ENCODE results near the gene ZSCAN18.

ZSCAN18 gene

GRCh38 chr19:58123354-58123753 lies 25.3 kb upstream of the ZSCAN18 start:
- TF ChIP-seq CTCF (IDR thresholded peaks at IDR 0.05; ENCODE audit: control extremely low read depth, extremely low read depth, low read depth, missing control alignments): no peak
- ChIA-PET POLR2A (no interaction called here), CTCF (no interaction called here)
- DNase-seq (ENCODE audit: extremely low spot score): no peak

GRCh38 chr19:58118979-58119733 lies 21.1 kb upstream of the ZSCAN18 start:
- POLR2A ChIA-PET: no interaction called here
- CTCF ChIA-PET: no interaction called here

DNA sequence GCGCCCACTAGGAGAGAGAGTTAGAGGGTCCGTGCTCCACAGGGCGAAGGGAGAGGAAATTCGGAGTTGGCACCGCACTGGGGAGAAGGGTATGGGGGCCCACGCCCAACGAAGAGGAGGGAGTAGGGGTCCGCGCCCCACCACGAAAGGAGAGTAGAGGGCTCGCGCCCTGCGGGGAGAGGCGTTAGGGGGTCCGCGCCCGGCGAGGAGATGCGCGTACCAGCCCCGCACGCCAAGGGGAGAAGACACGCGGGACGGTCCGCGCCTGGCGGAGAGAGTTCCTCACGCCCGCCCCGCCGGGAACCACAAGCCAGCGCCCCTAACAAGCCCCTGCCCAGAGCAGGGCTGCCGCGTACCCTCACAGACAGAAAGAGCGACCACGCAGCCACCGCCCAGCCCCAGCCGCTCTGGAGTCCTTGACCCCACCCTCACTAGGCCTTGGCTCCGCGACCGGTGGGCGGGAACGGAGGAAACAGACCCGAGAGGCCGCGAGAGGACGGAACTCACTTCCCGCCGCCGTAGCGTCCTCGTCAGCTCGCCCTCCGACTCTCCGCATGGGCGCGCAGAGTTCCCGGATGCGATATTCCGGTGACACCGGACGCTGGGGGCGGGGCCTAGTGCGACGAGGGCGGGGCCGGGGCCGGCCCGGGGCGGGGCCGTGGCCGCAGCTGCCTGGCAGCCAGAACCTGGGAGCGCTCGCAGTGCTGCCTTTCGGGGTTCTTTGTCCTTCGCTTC lies 20.0 kb upstream of the ZSCAN18 start:
- CTCF ChIA-PET: no interaction called here
- DNase-seq (ENCODE audit: extremely low spot score): no peak
- no peak for TF ChIP-seq CTCF (IDR thresholded peaks at IDR 0.05; ENCODE audit: control extremely low read depth, extremely low read depth, low read depth, missing control alignments)
- POLR2A ChIA-PET: no interaction called here

More at GRCh38 chr19:58118979-58119733, 21.1 kb upstream of the ZSCAN18 start:
- no peak for DNase-seq (ENCODE audit: extremely low spot score)
- TF ChIP-seq CTCF (IDR thresholded peaks at IDR 0.05; ENCODE audit: control extremely low read depth, extremely low read depth, low read depth, missing control alignments): no peak

GRCh38 chr19:58108546-58108817 lies 10.5 kb upstream of the ZSCAN18 start:
- no peak for DNase-seq (ENCODE audit: extremely low spot score)
- POLR2A ChIA-PET: no interaction called here
- CTCF ChIA-PET: no interaction called here
- no peak for TF ChIP-seq CTCF (IDR thresholded peaks at IDR 0.05; ENCODE audit: control extremely low read depth, extremely low read depth, low read depth, missing control alignments)

GRCh38 chr19:58107778-58108545 lies 9.9 kb upstream of the ZSCAN18 start:
- no peak for DNase-seq (ENCODE audit: extremely low spot score)
- CTCF ChIA-PET: no interaction called here
- no peak for TF ChIP-seq CTCF (IDR thresholded peaks at IDR 0.05; ENCODE audit: control extremely low read depth, extremely low read depth, low read depth, missing control alignments)
- POLR2A ChIA-PET: no interaction called here

DNA sequence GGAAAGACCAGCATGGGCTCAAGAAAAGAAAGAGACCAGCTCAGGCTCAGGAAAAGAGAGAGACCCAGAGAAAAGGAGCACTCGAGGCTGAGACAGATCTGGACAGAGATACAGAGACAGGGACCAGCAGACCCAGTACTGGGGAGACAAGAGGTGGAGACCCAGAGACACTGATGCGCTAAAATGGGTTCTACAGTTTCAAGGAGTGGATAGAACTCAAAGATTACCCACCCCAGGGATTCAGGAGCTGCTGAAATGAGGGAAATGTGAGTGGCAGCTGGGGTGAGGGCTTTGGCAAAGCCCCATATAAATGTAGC lies 609 bp upstream of the ZSCAN18 start:
- no peak for TF ChIP-seq CTCF (IDR thresholded peaks at IDR 0.05; ENCODE audit: control extremely low read depth, extremely low read depth, low read depth, missing control alignments)
- DNase-seq (ENCODE audit: extremely low spot score): no peak
- CTCF ChIA-PET: no interaction called here
- POLR2A ChIA-PET: no interaction called here
